GM12873 (cell line): ENCODE results near the gene NNMT.

Source experiments
- TF ChIP-seq, protein P1 (sequence below): IDR thresholded peaks from 2 replicates; pipeline ENCODE4 v1.5.1; 2012; ENCODE audit warnings: low read depth, mild to moderate bottlenecking, moderate library complexity, low read length, control low read depth; ENCODE audit not compliant: insufficient read depth; ENCODE audit errors: missing control alignments

The NNMT gene

GRCh38 chr11:114273890-114274635, 22.1 kb upstream of the NNMT start:
- TF ChIP-seq, protein P1, sequence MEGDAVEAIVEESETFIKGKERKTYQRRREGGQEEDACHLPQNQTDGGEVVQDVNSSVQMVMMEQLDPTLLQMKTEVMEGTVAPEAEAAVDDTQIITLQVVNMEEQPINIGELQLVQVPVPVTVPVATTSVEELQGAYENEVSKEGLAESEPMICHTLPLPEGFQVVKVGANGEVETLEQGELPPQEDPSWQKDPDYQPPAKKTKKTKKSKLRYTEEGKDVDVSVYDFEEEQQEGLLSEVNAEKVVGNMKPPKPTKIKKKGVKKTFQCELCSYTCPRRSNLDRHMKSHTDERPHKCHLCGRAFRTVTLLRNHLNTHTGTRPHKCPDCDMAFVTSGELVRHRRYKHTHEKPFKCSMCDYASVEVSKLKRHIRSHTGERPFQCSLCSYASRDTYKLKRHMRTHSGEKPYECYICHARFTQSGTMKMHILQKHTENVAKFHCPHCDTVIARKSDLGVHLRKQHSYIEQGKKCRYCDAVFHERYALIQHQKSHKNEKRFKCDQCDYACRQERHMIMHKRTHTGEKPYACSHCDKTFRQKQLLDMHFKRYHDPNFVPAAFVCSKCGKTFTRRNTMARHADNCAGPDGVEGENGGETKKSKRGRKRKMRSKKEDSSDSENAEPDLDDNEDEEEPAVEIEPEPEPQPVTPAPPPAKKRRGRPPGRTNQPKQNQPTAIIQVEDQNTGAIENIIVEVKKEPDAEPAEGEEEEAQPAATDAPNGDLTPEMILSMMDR, result no peak

- TF ChIP-seq, protein P1, result no peak
Observed at GRCh38 chr11:114274637-114275036, 21.6 kb upstream of the NNMT start.

GRCh38 chr11:114275280-114275679, 20.9 kb upstream of the NNMT start:
- TF ChIP-seq, protein P1, result no peak

- TF ChIP-seq, protein P1, result no peak
Observed at GRCh38 chr11:114276077-114276476, 20.1 kb upstream of the NNMT start.

DNA sequence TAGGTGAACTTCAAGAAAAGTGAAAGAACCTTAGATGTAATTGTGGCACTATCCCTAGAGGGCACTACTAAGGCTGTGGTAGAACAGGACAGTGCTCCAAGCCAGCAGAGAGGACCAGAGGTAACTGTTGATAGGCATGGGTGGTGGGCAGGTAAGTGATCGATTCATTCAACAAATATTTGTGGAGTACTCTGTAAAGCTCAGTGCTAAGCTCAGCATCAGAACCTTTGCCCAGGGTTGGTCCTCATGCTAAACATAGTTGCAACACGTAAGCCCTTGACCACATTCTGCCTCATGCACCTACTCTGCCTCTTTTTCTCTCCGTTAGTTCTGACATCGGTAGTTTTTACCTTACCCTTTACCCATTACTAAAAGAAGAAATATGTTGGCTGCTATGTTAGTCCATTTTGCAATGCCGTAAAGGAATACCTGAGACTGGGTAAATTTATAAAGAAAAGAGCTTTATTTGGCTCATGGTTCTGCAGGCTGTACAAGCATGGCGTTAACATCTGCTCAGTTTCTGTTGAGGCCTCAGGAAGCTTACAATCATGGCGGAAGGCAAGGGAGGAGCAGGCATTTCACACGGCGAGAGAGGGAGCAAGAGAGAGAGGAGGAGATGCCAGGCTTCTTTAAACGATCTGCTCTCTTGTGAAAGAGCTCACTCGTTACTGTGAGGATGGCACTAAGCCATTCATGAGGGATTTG, 18.4 kb upstream of the NNMT start:
- TF ChIP-seq, protein P1, result no peak

DNA sequence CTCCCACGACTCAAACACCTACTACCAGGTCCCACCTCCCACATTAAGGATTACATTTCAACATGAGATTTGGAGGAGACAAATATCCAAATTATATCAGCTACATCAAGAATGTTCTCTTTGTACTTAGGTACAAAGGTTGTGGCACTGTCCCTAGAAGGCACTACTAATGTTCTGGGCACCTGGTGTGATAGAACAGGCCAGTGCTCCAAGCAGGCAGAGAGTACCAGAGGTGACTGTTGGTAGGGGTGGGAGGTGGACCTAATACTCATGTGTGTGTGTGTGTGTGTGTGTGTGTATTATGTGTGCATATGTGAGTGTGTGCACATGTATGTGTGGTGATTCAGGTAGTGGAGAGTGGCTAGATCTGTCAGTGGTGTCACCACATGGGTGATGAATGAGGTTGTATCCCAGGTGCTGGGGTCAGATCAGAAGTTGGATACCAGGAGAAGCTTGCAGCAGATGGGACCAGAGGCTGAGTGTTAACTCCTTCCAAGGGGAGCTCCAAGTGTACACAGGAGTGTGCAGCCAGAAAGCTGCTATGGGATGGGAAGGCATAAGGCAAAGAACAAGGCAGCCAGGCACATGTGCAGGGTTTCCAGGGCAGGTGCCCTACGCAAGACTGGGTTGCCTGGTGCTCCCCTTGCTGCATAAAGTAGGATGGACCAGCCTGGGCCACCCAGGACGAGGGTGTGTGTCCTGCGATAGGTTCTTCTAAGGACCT, 17.7 kb upstream of the NNMT start:
- TF ChIP-seq, protein P1, result no peak
